Kidney (tissue), 14 donors: ENCODE measurements around the gene IL22RA2. TPM values are rescaled to one million over a fixed set of nuclear protein-coding genes. Genes with fewer than 3 reads are reported as not detected.

Experiments
- DNase-seq, 5 donors: peaks; one replicate each; pipeline ENCODE4 v3.0.0-alpha.2; 2013 to 2020
- FAIRE-seq: peaks from 2 replicates; lab custom pipeline; 2012; peaks lifted over from hg19 to GRCh38; lab: Jason Lieb, UNC
- H3K27ac ChIP-seq, 2 donors: one replicate each; pipeline ENCODE4 v1.7.0; 2013; ENCODE audit warnings: low read depth in 2 of 2, low read length in 2 of 2, inconsistent platforms in 1 of 2
- H3K27me3 ChIP-seq: one replicate; pipeline ENCODE4 v1.7.1; 2013; ENCODE audit warnings: low read length, inconsistent platforms; ENCODE audit not compliant: control insufficient read depth, insufficient read depth
- H3K36me3 ChIP-seq, 3 donors: one replicate each; pipeline versions ENCODE4 v1.7.0 to v1.7.1; 2013; ENCODE audit warnings: low read length in 3 of 3, control low read depth in 1 of 3, inconsistent platforms in 1 of 3; ENCODE audit not compliant: insufficient read depth in 3 of 3, control insufficient read depth in 2 of 3
- H3K4me1 ChIP-seq, 3 donors: one replicate each; pipeline versions ENCODE4 v1.7.0 to v1.7.1; 2013; ENCODE audit warnings: low read length in 3 of 3, inconsistent platforms in 1 of 3, low read depth in 1 of 3; ENCODE audit not compliant: control insufficient read depth in 2 of 3, insufficient read depth in 2 of 3
- H3K4me3 ChIP-seq, 3 donors: one replicate each; pipeline versions ENCODE4 v1.7.0 to v1.8.1; 2013; ENCODE audit warnings: low read length in 3 of 3, control low read depth in 1 of 3, inconsistent platforms in 1 of 3
- H3K9ac ChIP-seq, 3 donors: one replicate each; pipeline versions ENCODE4 v1.7.0 to v1.7.1; 2013; ENCODE audit warnings: low read length in 3 of 3, control low read depth in 1 of 3, inconsistent platforms in 1 of 3
- H3K9me3 ChIP-seq, 3 donors: one replicate each; pipeline versions ENCODE4 v1.7.0 to v1.7.1; 2013; ENCODE audit warnings: low read length in 3 of 3, control low read depth in 1 of 3, inconsistent platforms in 1 of 3; ENCODE audit not compliant: control insufficient read depth in 2 of 3, insufficient read depth in 1 of 3
- CTCF ChIP-seq: IDR thresholded peaks from 3 replicates; pipeline ENCODE4 v1.5.1; 2012; ENCODE audit warnings: mild to moderate bottlenecking, moderate library complexity, borderline replicate concordance; ENCODE audit not compliant: insufficient read depth; ENCODE audit errors: extremely low read depth
- intact Hi-C: fragments of 100-400 bp; cut with DNase I; formaldehyde crosslinking; loops from one replicate; pipeline ENCODE4 v1.11.1; 2022
- polyA plus RNA-seq: library from polyadenylated mRNA; stranded (reverse); fragments of 350-450 nt; fragmentation: Illumina TruSeq; extraction: RNeasy Lipid Tissue Mini Kit (QIAGEN cat#74804); gene quantifications from one replicate; pipeline ENCODE4 v1.2.3, GENCODE V29; 2014; ENCODE audit warnings: low read depth, low replicate concordance; ENCODE audit not compliant: insufficient read depth
- total RNA-seq: library from RNA; stranded (reverse); fragmentation: NEBNext Ultra II Directional; extraction: Animal tissue kit (Norgen Biotek cat#: 25700); gene quantifications from one replicate; pipeline ENCODE4 v1.2.1, GENCODE V29; 2021
- donor health status: control.
- donor health status: control.
- donor health status: control.
- donor health status: control.
- donor health status: control.
- donor health status: DM: yes; HTN: yes; CAD: no.
- donor health status: Normal renal cell carcinoma (clear cell type).

The IL22RA2 gene
- total and polyA plus RNA-seq, 2 donors from 2014 or later, result not detected

- Histone ChIP-seq H3K36me3 (no peaks in the 10 kb centered on the region), H3K27ac (no peak overlapping the region), H3K27me3 (no peaks in the 10 kb centered on the region), H3K9ac (no peak overlapping the region), H3K9me3 (no peaks in the 10 kb centered on the region), H3K4me1 (no peaks in the 10 kb centered on the region), H3K4me3 (no peak overlapping the region)
- FAIRE-seq (no peak), DNase-seq (no peak)
- intact Hi-C loops, result no loop called here
- no peak for TF ChIP-seq CTCF
Measured at GRCh38 chr6:137102050-137102848, 71.2 kb downstream of the IL22RA2 start.

GRCh38 chr6:137099689-137100403, 73.6 kb downstream of the IL22RA2 start:
- H3K4me1 ChIP-seq, result no peaks in the 10 kb centered on the region
- no peak overlapping the region for H3K27ac ChIP-seq
- FAIRE-seq, result no peak
- TF ChIP-seq CTCF, result no peak
- no peaks in the 10 kb centered on the region for H3K36me3 ChIP-seq
- H3K4me3 ChIP-seq, result no peak overlapping the region
- H3K9ac ChIP-seq, result no peak overlapping the region
- intact Hi-C loops, result loop anchor here (10.0 kb wide), 1 partner anchor 215 kb away; no protein-coding TSS in a partner anchor
- no peaks in the 10 kb centered on the region for H3K9me3 ChIP-seq
- DNase-seq, result no peak
- no peaks in the 10 kb centered on the region for H3K27me3 ChIP-seq

- no peaks in the 10 kb centered on the region for H3K36me3 ChIP-seq
- H3K27me3 ChIP-seq, result no peaks in the 10 kb centered on the region
- FAIRE-seq (no peak), DNase-seq (no peak)
- H3K9ac ChIP-seq, result no peak overlapping the region
- H3K27ac ChIP-seq, result no peak overlapping the region
- no peak overlapping the region for H3K4me3 ChIP-seq
- TF ChIP-seq CTCF, result no peak
- H3K9me3 ChIP-seq, result no peaks in the 10 kb centered on the region
- intact Hi-C loops, result loop anchor here (10.0 kb wide), 1 partner anchor 217 kb away; no protein-coding TSS in a partner anchor
- H3K4me1 ChIP-seq, result no peaks in the 10 kb centered on the region
Measured at GRCh38 chr6:137097526-137097925, 75.9 kb downstream of the IL22RA2 start.
